Activated CD8-positive, alpha-beta T cell treated with anti-CD3 and anti-CD28 coated beads for 36 hours (primary cell): ENCODE measurements around the gene TSPAN11. TPM values are rescaled to one million over a fixed set of nuclear protein-coding genes. Genes with fewer than 3 reads are reported as not detected.

Experiments
- ATAC-seq: fragments of 200-7000 bp; cut with Tn5 transposase; one replicate; pipeline ENCODE4 v1.10.0; 2021; ENCODE audit warnings: mild to moderate bottlenecking, moderate library complexity
- CTCF ChIA-PET: fragments of 350-600 bp; sonication (Branson Sonifier 250); formaldehyde crosslinking; loops from one replicate; lab custom pipeline; 2021; ENCODE audit warnings: antibody characterized with exemption; lab: Charles Lee
- POLR2A ChIA-PET: fragments of 350-600 bp; sonication (Branson Sonifier 250); formaldehyde crosslinking; loops from one replicate; lab custom pipeline; 2021; ENCODE audit warnings: antibody characterized with exemption; lab: Charles Lee
- DNase-seq: peaks from one replicate; pipeline ENCODE4 v3.0.0-alpha.2; 2020
- H3K27ac Mint-ChIP-seq: one replicate; pipeline ENCODE4 v1.8.0; 2021; ENCODE audit warnings: mild to moderate bottlenecking, mixed read lengths
- H3K27me3 Mint-ChIP-seq: one replicate; pipeline ENCODE4 v1.8.0; 2021; ENCODE audit warnings: mixed read lengths
- H3K36me3 Mint-ChIP-seq: one replicate; pipeline ENCODE4 v1.8.0; 2021; ENCODE audit warnings: low read depth, mixed read lengths
- H3K4me1 Mint-ChIP-seq: one replicate; pipeline ENCODE4 v1.8.0; 2021; ENCODE audit warnings: low read depth, mixed read lengths
- H3K4me3 Mint-ChIP-seq: one replicate; pipeline ENCODE4 v1.8.0; 2021; ENCODE audit warnings: mild to moderate bottlenecking, moderate library complexity, mixed read lengths
- H3K9me3 Mint-ChIP-seq: one replicate; pipeline ENCODE4 v1.8.0; 2021; ENCODE audit warnings: mixed read lengths
- intact Hi-C: fragments of 100-400 bp; cut with micrococcal nuclease; formaldehyde crosslinking; loops from one replicate; pipeline ENCODE4 v1.10.0; 2022
- total RNA-seq, 2 experiments: library from RNA; stranded (reverse); gene quantifications; one replicate each; pipeline ENCODE4 v1.2.3, GENCODE V29; 2021
- TF ChIP-seq, protein P1 (sequence below): fragments of 200-600 bp; IDR thresholded peaks from one replicate; pipeline ENCODE4 v1.8.0; 2022; ENCODE audit warnings: antibody characterized with exemption, mild to moderate bottlenecking

TSPAN11 gene, protein sequence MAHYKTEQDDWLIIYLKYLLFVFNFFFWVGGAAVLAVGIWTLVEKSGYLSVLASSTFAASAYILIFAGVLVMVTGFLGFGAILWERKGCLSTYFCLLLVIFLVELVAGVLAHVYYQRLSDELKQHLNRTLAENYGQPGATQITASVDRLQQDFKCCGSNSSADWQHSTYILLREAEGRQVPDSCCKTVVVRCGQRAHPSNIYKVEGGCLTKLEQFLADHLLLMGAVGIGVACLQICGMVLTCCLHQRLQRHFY
- not detected for total RNA-seq

DNA sequence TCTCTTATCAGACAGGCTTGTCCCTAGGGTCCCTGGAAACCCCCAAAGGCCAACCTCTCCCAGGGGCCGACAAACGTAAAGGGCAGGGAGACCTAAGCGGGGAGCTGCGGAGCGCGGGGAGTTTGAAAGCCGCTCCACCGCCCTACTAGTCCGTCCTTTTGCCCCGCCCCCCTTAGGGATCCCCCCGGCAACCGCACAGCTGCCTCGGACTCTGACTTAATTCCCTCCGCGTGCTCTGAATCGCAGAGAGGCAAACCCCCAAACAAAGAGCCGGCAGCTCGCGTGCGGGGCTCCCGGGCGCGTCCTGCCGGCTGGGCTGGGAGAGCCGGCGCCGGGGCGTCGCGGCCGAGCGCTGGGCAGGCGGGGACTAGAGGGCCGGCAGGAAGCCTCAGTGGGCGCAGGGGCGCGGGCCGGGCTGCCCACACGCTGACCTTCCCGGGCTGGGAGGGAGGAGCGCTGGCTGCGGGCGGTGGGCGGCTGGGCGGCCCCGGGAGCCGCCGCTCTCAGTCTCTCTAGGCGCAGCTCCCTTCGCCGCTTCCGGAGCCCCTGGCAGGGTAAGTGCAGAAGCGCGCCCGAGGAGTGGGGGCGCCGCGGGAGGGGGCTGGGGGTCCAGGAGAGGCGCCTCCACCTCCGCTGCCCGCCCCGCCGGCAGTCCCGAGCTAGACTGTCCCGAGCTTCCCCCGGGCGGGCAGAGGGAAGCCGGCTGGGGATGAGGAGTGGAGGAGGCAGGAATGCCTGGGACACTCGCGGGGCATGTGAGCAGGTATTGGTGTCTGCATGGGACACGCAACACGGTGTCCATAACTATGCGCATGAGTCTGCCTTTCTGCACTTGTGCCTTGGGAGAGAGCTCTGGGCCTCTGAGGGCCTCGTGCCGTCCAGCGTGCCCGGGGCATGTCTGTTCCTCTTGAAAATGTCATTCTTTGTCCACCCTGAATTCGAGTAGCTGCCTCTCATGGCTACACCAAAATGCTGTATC is at the start of gene TSPAN11:
Gene TSPAN11 (plus strand): TSS at position 506 of the 979 bp plus-strand sequence. CDS start 27,244 bp downstream, outside the sequence.
- peak; percentile 49 for ATAC-seq
- no peaks in the 10 kb centered on the region for H3K36me3 Mint-ChIP-seq
- intact Hi-C loops = no loop called here
- ChIA-PET POLR2A (no interaction called here), CTCF (interaction anchor here (0.7 kb wide), 1 partner anchor 12 kb away, joined by 3 read pairs; no protein-coding TSS in a partner anchor)
- no peak within 1 kb of the TSS for H3K27ac Mint-ChIP-seq
- peak; percentile 42 for DNase-seq
- H3K4me3 Mint-ChIP-seq = no peak within 1 kb of the TSS
- peaks cover 52% of the 10 kb centered on the region for H3K27me3 Mint-ChIP-seq
- no peaks in the 10 kb centered on the region for H3K4me1 Mint-ChIP-seq
- no peaks in the 10 kb centered on the region for H3K9me3 Mint-ChIP-seq
- TF ChIP-seq, protein P1, sequence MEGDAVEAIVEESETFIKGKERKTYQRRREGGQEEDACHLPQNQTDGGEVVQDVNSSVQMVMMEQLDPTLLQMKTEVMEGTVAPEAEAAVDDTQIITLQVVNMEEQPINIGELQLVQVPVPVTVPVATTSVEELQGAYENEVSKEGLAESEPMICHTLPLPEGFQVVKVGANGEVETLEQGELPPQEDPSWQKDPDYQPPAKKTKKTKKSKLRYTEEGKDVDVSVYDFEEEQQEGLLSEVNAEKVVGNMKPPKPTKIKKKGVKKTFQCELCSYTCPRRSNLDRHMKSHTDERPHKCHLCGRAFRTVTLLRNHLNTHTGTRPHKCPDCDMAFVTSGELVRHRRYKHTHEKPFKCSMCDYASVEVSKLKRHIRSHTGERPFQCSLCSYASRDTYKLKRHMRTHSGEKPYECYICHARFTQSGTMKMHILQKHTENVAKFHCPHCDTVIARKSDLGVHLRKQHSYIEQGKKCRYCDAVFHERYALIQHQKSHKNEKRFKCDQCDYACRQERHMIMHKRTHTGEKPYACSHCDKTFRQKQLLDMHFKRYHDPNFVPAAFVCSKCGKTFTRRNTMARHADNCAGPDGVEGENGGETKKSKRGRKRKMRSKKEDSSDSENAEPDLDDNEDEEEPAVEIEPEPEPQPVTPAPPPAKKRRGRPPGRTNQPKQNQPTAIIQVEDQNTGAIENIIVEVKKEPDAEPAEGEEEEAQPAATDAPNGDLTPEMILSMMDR = no peak

DNA sequence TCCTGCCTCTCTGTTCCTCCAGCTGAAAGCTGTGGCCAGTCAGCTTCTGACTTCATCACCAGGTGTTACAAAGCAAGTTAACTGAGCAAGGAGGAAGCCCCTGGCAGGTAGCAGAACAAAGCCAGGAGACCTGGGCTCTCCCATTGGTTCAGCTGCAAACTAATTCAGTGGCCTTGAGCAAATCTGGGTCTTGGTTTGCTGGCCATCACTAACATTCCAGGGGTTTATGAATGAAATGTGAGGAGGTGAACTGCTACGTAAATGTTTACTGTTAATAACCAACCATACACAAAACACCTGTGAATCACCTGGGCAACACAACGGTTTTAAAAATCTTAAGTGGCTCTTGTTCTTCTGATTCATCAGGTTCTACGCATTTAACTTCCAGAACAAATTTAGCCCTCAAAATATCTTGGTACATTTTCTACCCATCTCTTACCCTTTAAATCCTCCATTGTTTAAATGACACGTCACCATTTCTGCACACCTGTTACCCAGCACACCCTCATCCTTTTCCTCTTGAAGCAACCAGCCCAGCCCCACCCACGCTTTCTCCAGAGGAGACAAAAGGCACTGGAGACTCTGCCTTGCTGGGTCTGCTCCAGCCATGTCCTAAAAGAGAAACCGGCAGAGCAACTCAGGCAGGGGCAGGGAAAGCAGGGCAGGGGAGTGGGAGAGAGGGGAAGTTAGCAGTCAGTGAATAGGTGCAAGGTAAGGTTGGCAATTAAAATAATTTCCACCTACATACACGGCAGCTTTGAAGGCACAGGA is 49.3 kb upstream of the TSPAN11 start:
- no peak for ATAC-seq
- TF ChIP-seq, protein P1 = no peak
- no peak for DNase-seq
- Mint-ChIP-seq H3K27me3 (peaks cover 15% of the 10 kb centered on the region), H3K27ac (no peak overlapping the region), H3K9me3 (no peaks in the 10 kb centered on the region), H3K4me3 (no peak overlapping the region), H3K36me3 (no peaks in the 10 kb centered on the region), H3K4me1 (no peaks in the 10 kb centered on the region)
- intact Hi-C loops = no loop called here
- POLR2A ChIA-PET = no interaction called here
- CTCF ChIA-PET = no interaction called here

DNA sequence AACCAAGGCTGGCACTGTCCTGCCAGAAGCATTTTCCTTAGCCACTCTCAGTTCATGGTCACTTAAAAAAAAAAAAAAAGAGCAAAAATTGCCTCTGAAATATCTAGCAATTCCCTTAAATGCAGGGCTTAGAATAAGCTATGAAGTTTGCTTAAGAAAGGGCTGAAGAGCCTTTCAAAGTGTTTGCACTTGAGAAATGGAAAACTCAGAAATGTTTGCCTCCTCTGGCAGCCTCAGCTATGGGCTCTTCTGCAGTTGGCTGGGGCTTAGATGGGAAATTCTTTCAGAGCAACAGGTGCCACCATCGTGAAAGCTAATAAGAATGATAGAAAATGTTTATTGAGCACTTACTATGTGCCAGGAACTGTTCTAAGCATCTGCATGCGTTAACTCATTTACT is 48.5 kb upstream of the TSPAN11 start:
- H3K27me3 Mint-ChIP-seq = peaks cover 15% of the 10 kb centered on the region
- ATAC-seq = no peak
- no peaks in the 10 kb centered on the region for H3K4me1 Mint-ChIP-seq
- CTCF ChIA-PET = no interaction called here
- TF ChIP-seq, protein P1 = no peak
- no peak overlapping the region for H3K27ac Mint-ChIP-seq
- no peaks in the 10 kb centered on the region for H3K36me3 Mint-ChIP-seq
- H3K4me3 Mint-ChIP-seq = no peak overlapping the region
- POLR2A ChIA-PET = no interaction called here
- intact Hi-C loops = no loop called here
- no peak for DNase-seq
- no peaks in the 10 kb centered on the region for H3K9me3 Mint-ChIP-seq

DNA sequence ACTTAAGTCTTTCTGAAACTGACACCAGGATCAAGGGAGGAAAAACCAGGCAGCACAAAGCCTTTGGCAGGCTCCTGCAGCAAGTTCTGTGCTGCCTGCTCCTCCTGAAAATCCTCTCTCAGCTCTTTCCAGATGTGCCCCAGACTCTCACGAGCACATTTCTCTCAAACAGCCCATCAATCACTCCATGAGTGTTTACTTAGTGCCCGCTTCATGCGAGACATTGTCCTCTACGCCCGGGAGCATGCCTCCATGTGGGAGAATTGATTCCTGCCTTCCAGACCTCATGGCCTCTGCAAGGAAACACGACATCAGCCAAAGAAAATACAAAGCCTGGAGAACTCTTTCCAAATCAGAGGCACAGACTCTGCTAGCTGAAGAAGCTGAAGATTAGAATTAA is 46.5 kb upstream of the TSPAN11 start:
- ChIA-PET CTCF (no interaction called here), POLR2A (no interaction called here)
- no peak overlapping the region for H3K27ac Mint-ChIP-seq
- DNase-seq (no peak), ATAC-seq (no peak)
- TF ChIP-seq, protein P1 = no peak
- H3K4me1 Mint-ChIP-seq = no peaks in the 10 kb centered on the region
- H3K4me3 Mint-ChIP-seq = no peak overlapping the region
- peaks cover 15% of the 10 kb centered on the region for H3K27me3 Mint-ChIP-seq
- intact Hi-C loops = no loop called here
- no peaks in the 10 kb centered on the region for H3K9me3 Mint-ChIP-seq
- H3K36me3 Mint-ChIP-seq = no peaks in the 10 kb centered on the region
